DOHH2 (cell line): ENCODE measurements around the gene MAP6.

Experiments
- EZH2phosphoT487 ChIP-seq: fragments of 200-600 bp; sonication (generic); IDR thresholded peaks from 2 replicates; pipeline ENCODE4 v1.6.1; 2017; ENCODE audit warnings: borderline replicate concordance, mild to moderate bottlenecking, antibody characterized with exemption, low read length, moderate library complexity, mixed read lengths
- TF ChIP-seq, protein P1 (sequence below): fragments of 200-600 bp; sonication (generic); IDR thresholded peaks from one replicate; pipeline ENCODE4 v1.5.1; 2014; ENCODE audit warnings: antibody characterized with exemption, mild to moderate bottlenecking, low read depth, low read length; ENCODE audit not compliant: poor library complexity, severe bottlenecking

DNA sequence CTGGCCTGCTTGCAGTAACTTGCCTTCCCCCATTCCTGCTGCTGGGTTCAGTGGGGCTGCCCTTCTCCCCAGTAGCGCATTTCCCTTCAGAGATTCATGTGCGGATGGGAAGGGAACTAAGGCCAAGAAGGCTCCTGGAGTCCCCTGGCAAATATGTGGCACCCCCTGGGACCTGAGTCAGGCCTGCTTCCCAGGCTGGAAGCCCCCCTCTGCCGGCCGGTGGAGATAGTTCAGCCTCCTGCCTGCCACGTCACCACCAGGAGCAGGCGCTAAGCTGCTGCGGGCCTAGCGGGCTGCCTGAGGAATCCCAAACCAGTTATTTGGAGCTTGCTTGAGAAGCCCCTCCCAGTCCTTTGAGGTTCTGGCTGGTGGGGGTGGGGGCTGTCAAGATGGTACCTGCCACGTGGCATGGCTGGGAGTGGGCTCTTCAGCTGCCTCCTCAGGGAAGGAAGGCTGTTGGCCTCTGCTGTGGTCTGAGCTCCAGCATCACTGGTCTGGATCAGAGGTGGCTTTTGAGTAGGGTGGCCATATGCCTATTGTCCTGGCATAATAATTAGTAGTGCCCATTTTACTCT is 104.8 kb downstream of the MAP6 start:
- TF ChIP-seq, protein P1, sequence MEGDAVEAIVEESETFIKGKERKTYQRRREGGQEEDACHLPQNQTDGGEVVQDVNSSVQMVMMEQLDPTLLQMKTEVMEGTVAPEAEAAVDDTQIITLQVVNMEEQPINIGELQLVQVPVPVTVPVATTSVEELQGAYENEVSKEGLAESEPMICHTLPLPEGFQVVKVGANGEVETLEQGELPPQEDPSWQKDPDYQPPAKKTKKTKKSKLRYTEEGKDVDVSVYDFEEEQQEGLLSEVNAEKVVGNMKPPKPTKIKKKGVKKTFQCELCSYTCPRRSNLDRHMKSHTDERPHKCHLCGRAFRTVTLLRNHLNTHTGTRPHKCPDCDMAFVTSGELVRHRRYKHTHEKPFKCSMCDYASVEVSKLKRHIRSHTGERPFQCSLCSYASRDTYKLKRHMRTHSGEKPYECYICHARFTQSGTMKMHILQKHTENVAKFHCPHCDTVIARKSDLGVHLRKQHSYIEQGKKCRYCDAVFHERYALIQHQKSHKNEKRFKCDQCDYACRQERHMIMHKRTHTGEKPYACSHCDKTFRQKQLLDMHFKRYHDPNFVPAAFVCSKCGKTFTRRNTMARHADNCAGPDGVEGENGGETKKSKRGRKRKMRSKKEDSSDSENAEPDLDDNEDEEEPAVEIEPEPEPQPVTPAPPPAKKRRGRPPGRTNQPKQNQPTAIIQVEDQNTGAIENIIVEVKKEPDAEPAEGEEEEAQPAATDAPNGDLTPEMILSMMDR, result peak; percentile 27
- no peak for TF ChIP-seq EZH2phosphoT487
